ENCODE data around the gene RAB30.

RAB30 gene

GRCh38 chr11:83007477-83007876 lies 64.2 kb downstream of the RAB30 start:
- Histone ChIP-seq H3K36me3 (ENCODE audit: insufficient read depth, low read length) (no peaks in the 10 kb centered on the region), H3K27ac (ENCODE audit: low read depth, low read length) (no peak overlapping the region), H3K4me3 (ENCODE audit: low read depth in 1 of 2, low read length in 2 of 2) (no peak overlapping the region), H3K27me3 (ENCODE audit: control insufficient read depth in 1 of 2, insufficient read depth in 2 of 2, low read length in 2 of 2) (no peaks in the 10 kb centered on the region), H3K4me1 (ENCODE audit: insufficient read depth, low read length) (peaks cover 29% of the 10 kb centered on the region), H3K9me3 (ENCODE audit: low read length) (no peaks in the 10 kb centered on the region), H3K9ac (ENCODE audit: low read length) (no peak overlapping the region)

DNA sequence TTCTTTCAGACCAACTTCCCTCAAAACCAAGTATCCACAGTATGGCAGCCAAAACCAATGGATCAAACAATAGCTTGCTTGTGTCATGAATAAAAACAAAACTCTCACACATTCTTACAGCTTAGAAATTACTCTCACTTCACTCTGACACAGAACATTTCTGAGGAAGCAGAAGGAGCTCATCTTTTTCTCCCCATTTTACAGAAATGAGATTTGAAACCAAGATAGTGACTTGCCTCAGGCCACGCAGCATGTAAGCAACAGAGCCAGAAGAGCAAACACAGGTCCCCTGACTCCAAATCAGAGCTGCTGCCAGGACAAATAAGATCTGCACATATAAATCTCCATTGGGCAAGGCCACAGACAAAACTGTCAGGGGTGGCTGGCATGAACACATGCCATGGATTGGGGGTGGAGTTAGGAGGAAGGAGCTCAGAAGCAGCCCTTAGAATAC lies 64.8 kb downstream of the RAB30 start:
- Histone ChIP-seq H3K27ac (ENCODE audit: low read depth, low read length) (no peak overlapping the region), H3K27me3 (ENCODE audit: control insufficient read depth in 1 of 2, insufficient read depth in 2 of 2, low read length in 2 of 2) (no peaks in the 10 kb centered on the region), H3K9me3 (ENCODE audit: low read length) (no peaks in the 10 kb centered on the region), H3K4me1 (ENCODE audit: insufficient read depth, low read length) (peaks cover 26% of the 10 kb centered on the region), H3K9ac (ENCODE audit: low read length) (no peak overlapping the region), H3K4me3 (ENCODE audit: low read depth in 1 of 2, low read length in 2 of 2) (no peak overlapping the region), H3K36me3 (ENCODE audit: insufficient read depth, low read length) (no peaks in the 10 kb centered on the region)

DNA sequence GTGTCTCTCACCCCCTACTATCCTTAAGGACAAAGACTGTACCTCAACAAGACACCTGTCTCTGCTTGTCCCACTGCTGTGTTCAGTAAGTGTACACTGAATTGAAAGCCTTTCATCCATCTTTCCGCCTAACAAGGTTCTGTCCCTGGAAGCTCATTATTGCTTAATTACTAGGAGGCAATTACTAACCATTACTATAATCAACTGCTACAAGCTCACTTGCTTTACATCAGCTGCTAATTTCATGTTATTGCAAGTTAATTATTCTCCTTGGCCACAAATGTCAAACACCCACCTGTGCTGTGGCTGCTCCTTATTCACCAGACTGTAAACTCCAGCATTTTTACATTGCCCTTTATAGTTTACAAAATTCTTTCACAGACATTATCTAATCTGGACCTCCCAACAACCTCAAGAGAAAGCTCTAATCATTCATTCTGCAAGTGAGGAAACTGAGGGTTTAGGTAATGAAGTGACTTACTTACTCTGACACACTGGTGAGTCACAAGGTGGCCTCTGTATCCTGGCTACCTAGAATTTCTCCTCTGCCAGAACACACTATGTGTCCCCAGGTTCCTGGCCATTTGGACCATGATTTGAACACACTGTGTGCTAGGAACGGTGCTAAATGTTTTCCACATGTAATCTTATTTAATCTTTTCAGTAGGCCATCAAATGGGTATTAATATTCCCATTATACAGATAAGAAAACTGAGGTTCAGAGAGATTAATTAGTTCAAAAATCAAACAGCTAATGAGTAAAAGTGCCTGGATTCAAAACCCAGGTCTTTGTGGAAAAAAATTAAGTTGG lies 66.7 kb downstream of the RAB30 start:
- no peaks in the 10 kb centered on the region for H3K9me3 ChIP-seq (ENCODE audit: low read length)
- H3K27me3 ChIP-seq (ENCODE audit: control insufficient read depth in 1 of 2, insufficient read depth in 2 of 2, low read length in 2 of 2), result no peaks in the 10 kb centered on the region
- no peak overlapping the region for H3K4me3 ChIP-seq (ENCODE audit: low read depth in 1 of 2, low read length in 2 of 2)
- H3K36me3 ChIP-seq (ENCODE audit: insufficient read depth, low read length), result no peaks in the 10 kb centered on the region
- no peak overlapping the region for H3K9ac ChIP-seq (ENCODE audit: low read length)
- H3K27ac ChIP-seq (ENCODE audit: low read depth, low read length), result no peak overlapping the region
- peaks cover 27% of the 10 kb centered on the region for H3K4me1 ChIP-seq (ENCODE audit: insufficient read depth, low read length)

- Histone ChIP-seq H3K9me3 (ENCODE audit: low read length) (no peaks in the 10 kb centered on the region), H3K4me1 (ENCODE audit: insufficient read depth, low read length) (peaks cover 26% of the 10 kb centered on the region), H3K9ac (ENCODE audit: low read length) (no peak overlapping the region), H3K4me3 (ENCODE audit: low read depth in 1 of 2, low read length in 2 of 2) (no peak overlapping the region), H3K36me3 (ENCODE audit: insufficient read depth, low read length) (no peaks in the 10 kb centered on the region), H3K27ac (ENCODE audit: low read depth, low read length) (no peak overlapping the region), H3K27me3 (ENCODE audit: control insufficient read depth in 1 of 2, insufficient read depth in 2 of 2, low read length in 2 of 2) (no peaks in the 10 kb centered on the region)
Measured at GRCh38 chr11:83002522-83002921, 69.2 kb downstream of the RAB30 start.

- Histone ChIP-seq H3K4me3 (ENCODE audit: low read depth in 1 of 2, low read length in 2 of 2) (no peak overlapping the region), H3K27me3 (ENCODE audit: control insufficient read depth in 1 of 2, insufficient read depth in 2 of 2, low read length in 2 of 2) (no peaks in the 10 kb centered on the region), H3K9ac (ENCODE audit: low read length) (no peak overlapping the region), H3K4me1 (ENCODE audit: insufficient read depth, low read length) (peaks cover 24% of the 10 kb centered on the region), H3K9me3 (ENCODE audit: low read length) (no peaks in the 10 kb centered on the region), H3K27ac (ENCODE audit: low read depth, low read length) (no peak overlapping the region), H3K36me3 (ENCODE audit: insufficient read depth, low read length) (no peaks in the 10 kb centered on the region)
Measured at GRCh38 chr11:83002053-83002452, 69.6 kb downstream of the RAB30 start.

- Histone ChIP-seq H3K4me3 (ENCODE audit: low read depth in 1 of 2, low read length in 2 of 2) (no peak overlapping the region), H3K4me1 (ENCODE audit: insufficient read depth, low read length) (peaks cover 24% of the 10 kb centered on the region), H3K27ac (ENCODE audit: low read depth, low read length) (no peak overlapping the region)
Measured at GRCh38 chr11:83000381-83000780, 71.3 kb downstream of the RAB30 start.

DNA sequence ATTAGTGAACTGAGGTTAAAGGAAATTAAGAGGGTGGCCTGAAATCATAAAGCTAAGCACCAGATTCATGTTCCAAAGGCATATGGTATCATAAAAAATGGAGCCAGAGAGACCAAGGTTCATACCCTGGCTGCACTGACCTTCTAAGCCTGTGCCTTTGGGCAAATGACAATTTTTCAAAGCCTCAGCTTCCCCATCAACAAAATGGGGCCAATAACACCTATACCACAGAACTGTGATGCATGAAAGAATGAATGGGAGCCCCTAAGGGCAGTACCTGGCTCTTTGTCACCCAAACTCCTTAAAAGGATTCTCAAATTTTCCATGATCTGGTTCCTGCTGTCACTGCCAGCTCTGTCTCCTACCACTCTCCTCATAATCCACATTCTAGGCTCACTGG lies 72.5 kb downstream of the RAB30 start:
- no peak overlapping the region for H3K4me3 ChIP-seq (ENCODE audit: low read depth in 1 of 2, low read length in 2 of 2)
- no peaks in the 10 kb centered on the region for H3K36me3 ChIP-seq (ENCODE audit: insufficient read depth, low read length)
- no peak overlapping the region for H3K27ac ChIP-seq (ENCODE audit: low read depth, low read length)
- no peaks in the 10 kb centered on the region for H3K27me3 ChIP-seq (ENCODE audit: control insufficient read depth in 1 of 2, insufficient read depth in 2 of 2, low read length in 2 of 2)
- no peaks in the 10 kb centered on the region for H3K9me3 ChIP-seq (ENCODE audit: low read length)
- peaks cover 35% of the 10 kb centered on the region for H3K4me1 ChIP-seq (ENCODE audit: insufficient read depth, low read length)
- H3K9ac ChIP-seq (ENCODE audit: low read length), result no peak overlapping the region

More at GRCh38 chr11:83000381-83000780, 71.3 kb downstream of the RAB30 start:
- Histone ChIP-seq H3K9ac (ENCODE audit: low read length) (no peak overlapping the region), H3K36me3 (ENCODE audit: insufficient read depth, low read length) (no peaks in the 10 kb centered on the region), H3K27me3 (ENCODE audit: control insufficient read depth in 1 of 2, insufficient read depth in 2 of 2, low read length in 2 of 2) (no peaks in the 10 kb centered on the region), H3K9me3 (ENCODE audit: low read length) (no peaks in the 10 kb centered on the region)

DNA sequence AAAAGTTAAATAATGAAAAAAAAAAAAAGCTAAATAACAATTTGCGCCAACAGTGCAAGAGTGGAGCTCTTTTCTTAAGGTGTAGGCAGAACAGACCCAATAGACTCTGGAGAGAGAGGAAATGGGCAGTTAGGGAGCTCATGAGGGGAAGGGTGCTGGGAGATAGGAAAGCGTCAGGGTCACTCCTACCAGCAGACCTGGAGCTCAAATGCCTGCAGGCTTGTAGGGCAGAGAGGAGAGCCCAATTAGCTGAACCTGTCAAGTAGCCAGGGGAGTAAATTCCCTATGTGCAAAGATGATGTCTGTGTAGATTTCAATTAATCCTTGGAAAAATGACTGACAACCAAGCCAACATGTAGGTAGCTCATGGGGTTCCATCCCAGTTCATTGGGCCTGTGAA lies 73.0 kb downstream of the RAB30 start:
- no peaks in the 10 kb centered on the region for H3K9me3 ChIP-seq (ENCODE audit: low read length)

DNA sequence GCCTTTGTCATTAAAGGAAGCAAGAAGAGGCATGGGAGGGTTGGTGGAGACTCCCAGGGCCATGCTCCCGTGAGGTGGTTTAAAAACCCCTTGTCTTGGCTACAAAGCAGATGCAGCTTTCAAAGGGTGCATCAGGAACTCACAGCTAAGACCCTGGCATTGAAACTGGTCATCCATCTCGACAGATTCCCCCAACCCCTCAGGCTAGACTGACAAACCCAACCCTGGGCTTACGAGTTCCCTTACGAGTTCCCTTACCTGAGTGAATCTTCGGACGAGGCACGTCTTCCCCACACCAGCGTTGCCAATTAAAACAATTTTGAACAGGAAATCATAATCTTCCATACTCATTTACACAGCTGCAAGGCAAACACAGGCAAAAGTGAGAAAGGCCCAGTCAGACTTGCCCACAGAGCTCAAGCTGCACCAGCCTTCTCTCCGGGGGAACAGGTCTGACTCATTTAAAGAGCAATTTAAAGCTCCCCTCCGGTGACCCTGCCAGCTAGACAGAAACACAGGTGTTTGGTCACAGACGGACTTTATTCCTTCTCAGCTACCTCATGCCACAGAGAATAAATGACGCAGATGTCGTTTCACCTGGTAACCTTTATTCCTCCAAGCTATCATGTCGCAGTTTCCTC lies 74.6 kb downstream of the RAB30 start:
- peaks cover 6% of the 10 kb centered on the region for H3K36me3 ChIP-seq (ENCODE audit: insufficient read depth, low read length)
- no peak overlapping the region for H3K9ac ChIP-seq (ENCODE audit: low read length)
- peaks cover 52% of the 10 kb centered on the region for H3K4me1 ChIP-seq (ENCODE audit: insufficient read depth, low read length)
- no peaks in the 10 kb centered on the region for H3K9me3 ChIP-seq (ENCODE audit: low read length)
- H3K27me3 ChIP-seq (ENCODE audit: control insufficient read depth in 1 of 2, insufficient read depth in 2 of 2, low read length in 2 of 2), result no peaks in the 10 kb centered on the region
- no peak overlapping the region for H3K27ac ChIP-seq (ENCODE audit: low read depth, low read length)
- no peak overlapping the region for H3K4me3 ChIP-seq (ENCODE audit: low read depth in 1 of 2, low read length in 2 of 2)

More for the DNA sequence above, 73.0 kb downstream of the RAB30 start:
- no peak overlapping the region for H3K9ac ChIP-seq (ENCODE audit: low read length)
- H3K4me1 ChIP-seq (ENCODE audit: insufficient read depth, low read length), result peaks cover 40% of the 10 kb centered on the region
- no peaks in the 10 kb centered on the region for H3K36me3 ChIP-seq (ENCODE audit: insufficient read depth, low read length)
- no peak overlapping the region for H3K4me3 ChIP-seq (ENCODE audit: low read depth in 1 of 2, low read length in 2 of 2)
- no peaks in the 10 kb centered on the region for H3K27me3 ChIP-seq (ENCODE audit: control insufficient read depth in 1 of 2, insufficient read depth in 2 of 2, low read length in 2 of 2)
- no peak overlapping the region for H3K27ac ChIP-seq (ENCODE audit: low read depth, low read length)

DNA sequence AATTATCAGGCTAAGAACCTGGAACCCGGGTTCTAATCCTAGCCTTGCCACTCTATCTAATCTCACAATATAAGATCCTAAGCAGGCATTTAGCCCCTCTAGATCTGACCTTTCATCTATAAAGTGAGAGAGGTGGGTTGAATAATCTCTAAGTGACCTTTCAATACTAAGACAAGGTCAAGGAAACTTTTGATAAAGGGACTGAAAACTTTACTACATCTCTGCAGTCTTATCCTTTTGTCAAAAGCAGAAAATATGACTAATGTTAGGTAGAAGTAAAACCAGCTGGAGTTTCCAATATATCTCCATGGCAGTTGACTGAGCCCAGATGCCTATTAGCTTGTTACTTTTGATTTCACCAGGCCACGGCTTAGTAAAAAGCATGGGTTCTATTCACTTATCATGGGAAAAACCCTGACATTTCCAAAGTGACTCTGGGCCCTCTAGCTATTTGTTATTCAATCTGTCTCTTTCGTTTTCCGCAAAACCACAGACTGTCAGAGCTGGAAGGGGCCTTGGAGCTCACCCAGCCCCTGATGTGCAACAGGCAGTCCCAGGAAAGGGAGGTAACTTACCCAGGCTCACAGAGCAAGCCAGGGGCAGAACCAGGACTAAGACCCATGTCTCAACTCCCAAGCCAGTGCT lies 75.8 kb downstream of the RAB30 start:
- Histone ChIP-seq H3K4me1 (ENCODE audit: insufficient read depth, low read length) (peaks cover 60% of the 10 kb centered on the region), H3K27ac (ENCODE audit: low read depth, low read length) (no peak overlapping the region), H3K9ac (ENCODE audit: low read length) (no peak overlapping the region), H3K36me3 (ENCODE audit: insufficient read depth, low read length) (peaks cover 6% of the 10 kb centered on the region), H3K9me3 (ENCODE audit: low read length) (no peaks in the 10 kb centered on the region), H3K27me3 (ENCODE audit: control insufficient read depth in 1 of 2, insufficient read depth in 2 of 2, low read length in 2 of 2) (no peaks in the 10 kb centered on the region), H3K4me3 (ENCODE audit: low read depth in 1 of 2, low read length in 2 of 2) (no peak overlapping the region)

DNA sequence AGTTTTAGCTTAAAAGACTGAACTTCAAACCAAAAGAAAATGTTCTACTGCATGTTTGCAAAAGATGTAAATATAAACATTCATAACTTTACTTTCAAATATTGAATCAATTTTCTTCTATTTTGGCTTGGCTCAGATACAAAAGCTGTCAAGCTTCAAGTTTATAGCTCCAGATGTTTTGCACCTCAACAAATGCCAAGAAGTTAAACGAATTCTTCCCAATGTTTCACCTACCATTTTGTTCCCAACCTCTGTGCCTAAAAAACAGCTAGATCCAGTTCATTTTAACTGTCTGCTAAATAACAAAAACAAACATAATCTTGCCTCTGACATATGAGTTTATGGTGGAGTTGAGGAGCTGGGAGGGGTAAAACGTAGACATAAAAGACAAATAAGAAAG lies 76.5 kb downstream of the RAB30 start:
- H3K27ac ChIP-seq (ENCODE audit: low read depth, low read length), result no peak overlapping the region
- H3K36me3 ChIP-seq (ENCODE audit: insufficient read depth, low read length), result peaks cover 6% of the 10 kb centered on the region
- H3K4me3 ChIP-seq (ENCODE audit: low read depth in 1 of 2, low read length in 2 of 2), result no peak overlapping the region

More for the DNA sequence above, 76.5 kb downstream of the RAB30 start:
- Histone ChIP-seq H3K4me1 (ENCODE audit: insufficient read depth, low read length) (peaks cover 60% of the 10 kb centered on the region), H3K9me3 (ENCODE audit: low read length) (no peaks in the 10 kb centered on the region), H3K9ac (ENCODE audit: low read length) (no peak overlapping the region), H3K27me3 (ENCODE audit: control insufficient read depth in 1 of 2, insufficient read depth in 2 of 2, low read length in 2 of 2) (no peaks in the 10 kb centered on the region)
